IPS-11a (cell line): ENCODE measurements around the gene IMMP1L.

Source experiments
- H3K4me3 ChIP-seq: one replicate; pipeline ENCODE4 v1.5.1; 2013; ENCODE audit warnings: low read depth, low read length, control low read depth

IMMP1L gene

GRCh38 chr11:31477528-31478222, 31.7 kb downstream of the IMMP1L start:
- no peak overlapping the region for H3K4me3 ChIP-seq

- H3K4me3 ChIP-seq = no peak overlapping the region
These were observed 35.3 kb downstream of the IMMP1L start for GRCh38 chr11:31474083-31474482.

GRCh38 chr11:31464436-31464835, 45.0 kb downstream of the IMMP1L start:
- no peak overlapping the region for H3K4me3 ChIP-seq

GRCh38 chr11:31455177-31455576, 54.2 kb downstream of the IMMP1L start:
- no peak overlapping the region for H3K4me3 ChIP-seq

GRCh38 chr11:31450841-31451240, 58.6 kb downstream of the IMMP1L start:
- no peak overlapping the region for H3K4me3 ChIP-seq

GRCh38 chr11:31449040-31449439, 60.4 kb downstream of the IMMP1L start:
- H3K4me3 ChIP-seq = no peak overlapping the region

- H3K4me3 ChIP-seq = no peak overlapping the region
These were observed 63.8 kb downstream of the IMMP1L start for GRCh38 chr11:31445621-31446020.

- H3K4me3 ChIP-seq = no peak overlapping the region
These were observed 65.6 kb downstream of the IMMP1L start for GRCh38 chr11:31443802-31444201.

- H3K4me3 ChIP-seq = no peak overlapping the region
These were observed 67.3 kb downstream of the IMMP1L start for GRCh38 chr11:31442086-31442485.

GRCh38 chr11:31441296-31441695, 68.1 kb downstream of the IMMP1L start:
- H3K4me3 ChIP-seq = no peak overlapping the region

GRCh38 chr11:31437742-31438435, 71.5 kb downstream of the IMMP1L start:
- H3K4me3 ChIP-seq = no peak overlapping the region

GRCh38 chr11:31433851-31434250, 75.6 kb downstream of the IMMP1L start:
- no peak overlapping the region for H3K4me3 ChIP-seq

GRCh38 chr11:31424652-31425051, 84.8 kb downstream of the IMMP1L start:
- no peak overlapping the region for H3K4me3 ChIP-seq

- H3K4me3 ChIP-seq = no peak overlapping the region
These were observed 86.7 kb downstream of the IMMP1L start for GRCh38 chr11:31422703-31423102.

GRCh38 chr11:31421820-31422219, 87.6 kb downstream of the IMMP1L start:
- no peak overlapping the region for H3K4me3 ChIP-seq

GRCh38 chr11:31419669-31420068, 89.8 kb downstream of the IMMP1L start:
- H3K4me3 ChIP-seq = no peak overlapping the region

- H3K4me3 ChIP-seq = no peak overlapping the region
These were observed 90.3 kb downstream of the IMMP1L start for GRCh38 chr11:31419138-31419537.

- no peak overlapping the region for H3K4me3 ChIP-seq
These were observed 91.6 kb downstream of the IMMP1L start for GRCh38 chr11:31417816-31418215.

GRCh38 chr11:31417357-31417756, 92.1 kb downstream of the IMMP1L start:
- H3K4me3 ChIP-seq = no peak overlapping the region

- no peak overlapping the region for H3K4me3 ChIP-seq
These were observed 94.0 kb downstream of the IMMP1L start for GRCh38 chr11:31415435-31415834.

GRCh38 chr11:31414338-31414737, 95.1 kb downstream of the IMMP1L start:
- no peak overlapping the region for H3K4me3 ChIP-seq

GRCh38 chr11:31412946-31413345, 96.5 kb downstream of the IMMP1L start:
- no peak overlapping the region for H3K4me3 ChIP-seq

GRCh38 chr11:31408201-31408600, 101.2 kb downstream of the IMMP1L start:
- H3K4me3 ChIP-seq = no peak overlapping the region
